HG03045 (cell line): ENCODE measurements around the gene GSTO2.
"Not testable (repeated sequence)": the region's sequence is repeated elsewhere in the genome, so short reads cannot be mapped to it uniquely, and the experiment has no call there.

Experiments
- ATAC-seq: cut with Tn5 transposase; IDR thresholded peaks from one replicate; pipeline ENCODE4 v1.9.1; 2021; ENCODE audit warnings: mild to moderate bottlenecking, moderate library complexity; ENCODE audit not compliant: unreplicated experiment

GSTO2 gene

DNA sequence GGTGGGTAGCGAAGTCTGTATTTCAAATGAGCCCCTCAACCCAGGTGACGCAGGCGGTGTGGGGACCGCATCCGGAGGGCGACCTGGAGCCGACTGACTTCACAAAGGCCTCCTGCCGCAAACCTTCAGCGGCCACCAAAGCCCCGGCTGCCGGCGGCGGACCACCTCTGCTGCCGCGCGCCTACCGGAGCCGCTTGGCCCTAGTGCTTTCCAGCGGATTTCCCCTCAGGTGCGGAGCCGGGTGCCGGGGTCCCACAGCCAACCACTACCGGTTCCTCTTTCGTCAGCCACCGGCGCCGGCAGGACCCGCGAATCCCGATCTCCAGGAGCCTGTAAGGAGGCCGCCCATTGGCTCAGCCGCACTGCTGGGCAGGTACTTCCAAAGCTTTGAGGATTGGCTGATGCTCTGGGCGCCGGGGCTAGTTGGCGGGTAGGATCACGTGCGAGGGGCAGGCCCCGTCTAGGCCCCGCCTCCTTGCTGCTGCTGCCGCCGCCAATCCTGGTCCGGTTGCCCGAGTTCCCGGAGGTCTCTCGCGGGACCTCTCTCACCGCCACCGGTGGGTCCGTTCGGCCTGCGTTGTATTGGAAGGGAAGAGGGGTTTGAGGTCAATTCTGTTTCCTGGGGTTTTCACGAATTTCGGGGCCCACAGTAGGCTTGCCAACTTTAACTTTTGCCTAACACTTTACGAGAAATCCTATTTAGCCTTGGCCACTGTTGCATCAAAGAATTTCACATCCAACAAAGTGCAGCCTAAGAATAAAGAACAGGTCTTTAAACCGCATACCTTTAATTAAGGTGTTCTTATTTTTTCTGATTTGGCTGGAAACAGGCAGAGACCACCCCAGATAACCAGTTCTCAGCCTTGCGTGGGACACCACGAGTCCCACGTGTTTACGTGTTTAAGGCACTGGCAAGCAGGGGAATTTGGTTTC, at the start of gene GSTO2:
Gene GSTO2 (plus strand): TSS at position 472 of the 933 bp plus-strand sequence. CDS start 5,732 bp downstream, outside the sequence.
- peak; percentile 100 for ATAC-seq

DNA sequence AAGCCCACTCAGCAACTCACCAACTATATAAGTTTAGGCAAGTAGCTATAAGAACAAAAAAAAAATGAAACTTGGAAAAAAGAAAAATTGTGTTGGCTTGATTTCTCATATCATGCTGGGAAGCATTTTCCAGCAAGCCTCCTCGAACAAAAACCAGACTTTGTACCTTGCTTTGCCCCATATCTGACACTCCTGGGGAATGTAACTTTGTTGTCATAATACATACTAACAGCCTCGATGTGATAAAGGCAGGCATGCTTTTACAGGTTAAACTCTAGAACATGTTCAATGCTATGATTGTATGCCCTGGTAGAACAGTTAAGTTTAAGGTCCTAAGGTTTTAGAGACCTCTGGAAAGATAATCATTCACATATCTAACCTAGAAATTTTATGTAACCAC, 48.5 kb upstream of the GSTO2 start:
- ATAC-seq, result no peak

DNA sequence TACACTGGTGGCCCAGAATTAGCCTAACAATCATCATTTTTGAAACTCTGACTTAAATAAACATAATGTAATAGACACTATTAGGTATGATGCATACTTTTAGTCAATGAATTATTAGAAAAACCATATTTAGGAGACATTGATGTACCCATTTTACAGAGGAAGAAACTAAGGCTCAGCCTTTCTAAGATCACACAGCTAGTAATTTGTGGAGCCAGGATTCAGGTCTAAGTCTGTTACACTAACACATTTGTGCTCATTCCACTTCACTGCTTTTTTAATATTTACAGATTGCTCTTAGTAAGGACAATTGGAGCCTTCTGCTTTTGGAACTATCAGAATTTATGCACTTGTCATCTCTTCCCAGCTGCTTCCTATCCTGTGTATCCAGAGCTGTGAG, 45.7 kb upstream of the GSTO2 start:
- ATAC-seq, result no peak

GRCh38 chr10:104230490-104230889, 38.5 kb upstream of the GSTO2 start:
- ATAC-seq, result no peak

GRCh38 chr10:104231784-104232612, 37.0 kb upstream of the GSTO2 start, which contains the start of gene CFAP43:
CFAP43 (minus strand) TSS chr10:104232364; CDS start chr10:104232246, 118 bp downstream.
- ATAC-seq, result peak; percentile 100

GRCh38 chr10:104232613-104233102, 36.3 kb upstream of the GSTO2 start:
- no peak for ATAC-seq

GRCh38 chr10:104233817-104234216, 35.2 kb upstream of the GSTO2 start:
- ATAC-seq, result no peak

- no peak for ATAC-seq
These were observed 34.0 kb upstream of the GSTO2 start for GRCh38 chr10:104234934-104235333.

- no peak for ATAC-seq
These were observed 33.2 kb upstream of the GSTO2 start for GRCh38 chr10:104235801-104236200.

DNA sequence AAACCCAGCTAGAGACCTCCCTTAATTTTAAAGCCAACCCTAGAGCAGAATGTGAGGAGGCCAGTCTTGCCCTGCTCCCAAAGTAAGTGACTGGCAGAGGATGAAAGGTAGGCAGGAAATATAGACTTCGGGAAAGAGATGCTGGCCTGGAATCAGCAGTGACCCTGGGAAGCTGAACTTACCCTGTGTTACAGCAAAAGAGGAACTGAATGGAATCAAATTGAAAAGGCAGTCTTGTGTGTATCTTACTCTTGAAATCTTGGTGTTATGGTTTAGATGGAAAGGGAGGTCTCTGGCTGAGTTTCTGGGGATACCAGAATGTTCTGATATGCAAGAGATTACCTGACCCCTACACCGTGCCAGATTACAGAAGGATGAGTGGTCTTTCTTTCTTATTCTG, 28.9 kb upstream of the GSTO2 start:
- ATAC-seq, result no peak

GRCh38 chr10:104242545-104242944, 26.4 kb upstream of the GSTO2 start:
- no peak for ATAC-seq

- not testable (repeated sequence) for ATAC-seq
These were observed 26.0 kb upstream of the GSTO2 start for GRCh38 chr10:104243009-104243408.

- no peak for ATAC-seq
These were observed 25.5 kb upstream of the GSTO2 start for GRCh38 chr10:104243512-104243911.

- no peak for ATAC-seq
These were observed 23.8 kb upstream of the GSTO2 start for GRCh38 chr10:104245066-104245632.

DNA sequence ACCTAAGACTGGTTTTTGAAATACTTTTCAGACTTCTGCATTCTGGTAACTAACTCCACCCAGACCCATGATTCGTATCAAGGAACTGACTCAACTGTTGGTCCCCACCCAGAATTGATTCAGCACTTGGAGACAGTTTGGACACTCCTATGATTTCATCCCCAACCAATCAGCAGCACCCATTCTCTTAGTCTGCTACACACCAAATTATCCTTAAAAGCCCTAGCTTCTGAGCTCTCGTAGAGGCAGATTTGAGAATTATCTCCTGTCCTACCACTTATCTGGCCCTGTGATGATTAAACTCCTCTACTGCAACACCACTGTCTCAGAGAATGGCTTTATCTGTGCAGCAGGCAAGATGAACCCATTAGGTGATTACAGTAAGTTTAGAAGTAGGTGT, 22.0 kb upstream of the GSTO2 start:
- ATAC-seq, result no peak

DNA sequence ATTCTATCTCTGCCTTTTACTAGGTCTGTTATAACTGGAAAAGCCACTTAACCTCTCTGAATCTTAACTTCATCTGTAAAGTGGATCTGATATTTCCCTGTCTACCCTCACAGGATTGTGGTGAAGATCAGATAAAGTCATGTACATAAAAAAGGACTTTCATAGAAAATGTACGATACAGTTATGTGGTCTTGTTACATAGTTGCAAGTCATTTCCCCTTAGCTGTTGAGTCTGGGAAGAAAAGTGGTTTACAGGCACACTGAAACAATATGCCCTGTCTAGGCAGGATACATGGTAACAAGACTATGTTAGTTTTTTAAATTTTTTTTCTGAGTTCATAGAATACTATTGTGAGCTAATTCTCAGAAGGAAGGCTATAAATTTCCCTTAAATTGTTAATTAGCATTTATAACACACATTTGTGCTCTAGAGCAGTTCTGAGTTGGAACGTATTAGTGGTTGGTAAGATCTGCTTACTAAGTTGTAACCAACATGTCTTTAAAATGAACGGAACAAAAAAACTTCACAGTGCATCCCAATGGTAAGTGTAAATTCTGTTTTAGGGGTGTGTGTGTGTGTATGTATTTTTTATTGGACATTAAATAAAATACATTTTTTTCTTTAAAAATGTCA, 21.4 kb upstream of the GSTO2 start:
- ATAC-seq, result no peak

- ATAC-seq, result not testable (repeated sequence)
These were observed 20.1 kb upstream of the GSTO2 start for GRCh38 chr10:104248931-104249330.

GRCh38 chr10:104250371-104250770, 18.6 kb upstream of the GSTO2 start:
- no peak for ATAC-seq

GRCh38 chr10:104251443-104251842, 17.5 kb upstream of the GSTO2 start:
- ATAC-seq, result no peak

DNA sequence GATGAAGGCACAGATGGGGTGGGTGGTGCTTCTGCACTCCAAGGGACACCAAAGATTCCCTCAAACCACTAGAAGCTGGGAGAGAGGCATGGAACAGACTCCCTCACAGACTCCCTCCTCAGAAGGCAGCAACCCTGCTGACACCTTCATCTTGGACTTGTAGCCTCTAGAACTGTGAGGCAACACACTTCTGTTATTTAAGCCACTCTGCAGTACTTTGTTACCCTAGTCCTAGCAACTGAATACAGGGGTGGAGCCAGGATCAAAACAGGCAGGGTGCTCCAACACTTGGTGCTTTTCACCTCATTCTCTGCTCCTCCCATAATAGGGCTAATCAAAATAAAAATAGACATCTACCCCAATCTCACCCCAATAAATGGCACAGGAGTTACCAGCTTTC, 16.6 kb upstream of the GSTO2 start:
- ATAC-seq, result no peak

GRCh38 chr10:104253106-104253505, 15.9 kb upstream of the GSTO2 start:
- ATAC-seq, result no peak
